ENCODE results near the gene PHACTR1. TPM values are rescaled to one million over a fixed set of nuclear protein-coding genes. Genes with fewer than 3 reads are reported as not detected.

The PHACTR1 gene
- total and polyA plus RNA-seq, 9 of the 15 experiments (the other 6 are each of a cell fraction or from before 2014, with no cell fraction given) = 11.5 to 32.6 (median 22.0) TPM

GRCh38 chr6:13296536-13296997 lies 580.0 kb downstream of the PHACTR1 start:
- ATAC-seq (peak; percentile 79), DNase-seq (ENCODE audit: extremely low read depth in 1 of 4, low spot score in 3 of 4) (peak in 3 of 4 experiments; percentile 25 to 39 (median 26)), FAIRE-seq (no peak)
- H3K4me2 ChIP-seq (ENCODE audit: insufficient read depth, low read length) = no peak overlapping the region
- intact Hi-C loops (cut with micrococcal nuclease) = no loop called here
- H4K20me1 ChIP-seq (replicated peaks; ENCODE audit: control insufficient read depth, insufficient read depth, low read length) = no peaks in the 10 kb centered on the region
- 81% methylated on average over 9 of the region's 9 CpGs for WGBS (ENCODE audit: insufficient coverage, low coverage, missing lambda C conversion rate)
- H3K9me3 ChIP-seq (replicated peaks; ENCODE audit: control insufficient read depth, insufficient read depth, low read depth, low read length) = no peaks in the 10 kb centered on the region
- peak overlapping the region in 1 of 2 experiments; percentile 47; a peak in 1 of 4 replicates for H3K9ac ChIP-seq (ENCODE audit: insufficient read depth in 1 of 2, low read depth in 2 of 2, low read length in 2 of 2)
- H3K4me3 ChIP-seq = no peak overlapping the region
- H3K27ac ChIP-seq (ENCODE audit: extremely low read depth, low read depth, low read length) = no peak overlapping the region
- no peaks in the 10 kb centered on the region for H3K27me3 ChIP-seq (ENCODE audit: control insufficient read depth in 2 of 2, insufficient read depth in 2 of 2, low read length in 2 of 2)
- POLR2A ChIA-PET = interaction anchor here (0.6 kb wide), 1 partner anchor 230 kb away, joined by 3 read pairs; no protein-coding TSS in a partner anchor
- BruUV-seq (replicated peaks) = no TSS peak
- H2AFZ ChIP-seq (ENCODE audit: low read depth, low read length) = no peak overlapping the region
- CTCF ChIA-PET (ENCODE audit: low intra/inter-chr PET ratio) = no interaction called here
- TF ChIP-seq ZNF431 (CRISPR knock-in tag; IDR thresholded peaks at IDR 0.05) = no peak
- TF ChIP-seq ZNF253 (CRISPR knock-in tag; conservative IDR thresholded peaks at IDR 0.05) = no peak
- peak in 2 of 3 experiments; percentile 16 to 35; a peak in 3 of 6 replicates for TF ChIP-seq CTCF (IDR thresholded peaks at IDR 0.05 in 2 of 3, conservative IDR thresholded peaks at IDR 0.05 in 1 of 3; ENCODE audit: insufficient read depth in 2 of 3, low read depth in 1 of 3, low read length in 3 of 3)
- TF ChIP-seq ATF2 (CRISPR knock-in tag; IDR thresholded peaks at IDR 0.05) = no peak
- TF ChIP-seq RAD21 (CRISPR knock-in tag; conservative IDR thresholded peaks at IDR 0.05 in 1 of 2, IDR thresholded peaks at IDR 0.05 in 1 of 2) = peak in 1 of 2 experiments; percentile 40; a peak in 2 of 4 replicates
- no peak for TF ChIP-seq DLX4 (CRISPR knock-in tag; IDR thresholded peaks at IDR 0.05)
- TF ChIP-seq BDP1 (IDR thresholded peaks at IDR 0.05; ENCODE audit: insufficient read depth, insufficient read length) = no peak
- no peak for TF ChIP-seq GTF2F1 (IDR thresholded peaks at IDR 0.05; ENCODE audit: low read depth, low read length)
- no peaks in the 10 kb centered on the region for H3K9me1 ChIP-seq (ENCODE audit: control insufficient read depth, insufficient read depth, low read length)
- no peaks in the 10 kb centered on the region for H3K4me1 ChIP-seq (replicated peaks in 1 of 2; ENCODE audit: control insufficient read depth in 2 of 2, insufficient read depth in 2 of 2, low read length in 2 of 2)
- no peaks in the 10 kb centered on the region for H3K79me2 ChIP-seq (ENCODE audit: control insufficient read depth, insufficient read depth, low read length)
- peaks cover 37% of the 10 kb centered on the region; the same call in 2 of the 3 replicates for H3K36me3 ChIP-seq (ENCODE audit: control insufficient read depth, insufficient read depth, low read length)
- in situ Hi-C loops (cut with MboI) = no loop called here
